ENCODE data around the gene KIAA1217.

KIAA1217 gene

DNA sequence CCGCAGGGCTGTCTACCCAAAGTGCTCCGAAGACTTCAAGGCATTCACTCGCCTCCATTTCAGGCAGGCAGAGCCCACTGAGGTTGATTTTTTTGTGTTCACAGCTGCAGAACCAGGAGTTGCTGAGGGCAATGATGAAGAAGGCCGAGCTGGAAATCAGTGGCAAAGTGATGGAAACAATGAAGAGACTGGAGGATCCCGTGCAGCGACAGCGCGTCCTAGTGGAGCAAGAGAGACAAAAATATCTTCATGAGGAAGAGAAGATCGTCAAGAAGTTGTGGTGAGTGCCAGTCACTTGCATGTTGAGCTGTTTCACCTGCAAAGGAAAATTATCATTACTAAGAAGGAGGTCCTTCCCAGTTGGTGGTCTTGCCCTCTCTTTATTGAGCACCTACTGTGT, 304.2 kb downstream of the KIAA1217 start:
- peak; percentile 26 for DNase-seq (ENCODE audit: low read depth)
- in situ Hi-C loops (cut with HindIII; ENCODE audit: low sequenced_read_pairs) = loop anchor here (25.0 kb wide), 1 partner anchor 526 kb away; no protein-coding TSS in a partner anchor
- H3K4me3 ChIP-seq (ENCODE audit: low read depth, low read length) = no peak overlapping the region
- TF ChIP-seq, protein P1, sequence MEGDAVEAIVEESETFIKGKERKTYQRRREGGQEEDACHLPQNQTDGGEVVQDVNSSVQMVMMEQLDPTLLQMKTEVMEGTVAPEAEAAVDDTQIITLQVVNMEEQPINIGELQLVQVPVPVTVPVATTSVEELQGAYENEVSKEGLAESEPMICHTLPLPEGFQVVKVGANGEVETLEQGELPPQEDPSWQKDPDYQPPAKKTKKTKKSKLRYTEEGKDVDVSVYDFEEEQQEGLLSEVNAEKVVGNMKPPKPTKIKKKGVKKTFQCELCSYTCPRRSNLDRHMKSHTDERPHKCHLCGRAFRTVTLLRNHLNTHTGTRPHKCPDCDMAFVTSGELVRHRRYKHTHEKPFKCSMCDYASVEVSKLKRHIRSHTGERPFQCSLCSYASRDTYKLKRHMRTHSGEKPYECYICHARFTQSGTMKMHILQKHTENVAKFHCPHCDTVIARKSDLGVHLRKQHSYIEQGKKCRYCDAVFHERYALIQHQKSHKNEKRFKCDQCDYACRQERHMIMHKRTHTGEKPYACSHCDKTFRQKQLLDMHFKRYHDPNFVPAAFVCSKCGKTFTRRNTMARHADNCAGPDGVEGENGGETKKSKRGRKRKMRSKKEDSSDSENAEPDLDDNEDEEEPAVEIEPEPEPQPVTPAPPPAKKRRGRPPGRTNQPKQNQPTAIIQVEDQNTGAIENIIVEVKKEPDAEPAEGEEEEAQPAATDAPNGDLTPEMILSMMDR (IDR thresholded peaks at IDR 0.05; ENCODE audit: low read depth, low read length, missing control alignments) = peak; percentile 57

DNA sequence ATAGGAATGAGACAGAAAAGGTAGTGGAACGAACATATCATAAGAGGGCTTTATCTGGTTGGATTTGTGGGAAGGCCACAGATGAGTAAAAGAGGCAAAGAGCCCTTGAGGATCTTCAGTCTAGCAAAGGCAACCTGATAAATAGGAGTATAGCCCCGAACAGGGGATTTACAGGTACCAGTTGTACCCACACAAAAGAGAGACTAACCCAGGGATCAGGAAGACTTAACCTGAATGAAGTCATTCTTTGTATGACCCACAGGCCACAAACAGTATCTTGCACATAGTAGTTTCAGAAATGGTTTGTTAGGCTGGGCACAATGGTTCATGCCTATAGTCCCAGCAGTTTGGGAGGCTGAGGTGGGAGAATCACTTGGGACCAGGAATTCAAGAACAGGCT, 306.5 kb downstream of the KIAA1217 start:
- in situ Hi-C loops (cut with HindIII; ENCODE audit: low sequenced_read_pairs) = loop anchor here (25.0 kb wide), 1 partner anchor 528 kb away; no protein-coding TSS in a partner anchor
- TF ChIP-seq, protein P1 (IDR thresholded peaks at IDR 0.05; ENCODE audit: low read depth, low read length, missing control alignments) = no peak
- no peak overlapping the region for H3K4me3 ChIP-seq (ENCODE audit: low read depth, low read length)
- DNase-seq (ENCODE audit: low read depth) = no peak

DNA sequence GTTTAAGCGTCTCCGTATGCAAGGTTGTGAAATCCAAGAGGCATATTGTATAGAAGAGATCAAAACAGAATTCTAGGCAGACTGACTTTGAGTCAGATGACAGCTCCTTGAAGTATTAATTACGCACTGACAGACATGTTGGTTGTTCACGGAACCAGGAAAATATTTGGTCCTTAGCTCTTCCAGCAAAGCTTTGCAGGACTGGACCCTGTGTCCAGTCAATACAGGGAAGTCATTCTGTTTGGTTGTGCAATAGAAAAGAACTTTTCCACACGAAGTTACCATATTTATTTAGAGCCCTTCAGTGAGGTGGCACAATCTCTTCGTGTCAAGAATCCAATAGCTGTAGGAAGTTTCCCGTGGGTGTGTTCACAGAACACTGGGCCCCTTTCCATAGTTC, 309.5 kb downstream of the KIAA1217 start:
- in situ Hi-C loops (cut with HindIII; ENCODE audit: low sequenced_read_pairs) = loop anchor here (25.0 kb wide), 1 partner anchor 531 kb away; no protein-coding TSS in a partner anchor

DNA sequence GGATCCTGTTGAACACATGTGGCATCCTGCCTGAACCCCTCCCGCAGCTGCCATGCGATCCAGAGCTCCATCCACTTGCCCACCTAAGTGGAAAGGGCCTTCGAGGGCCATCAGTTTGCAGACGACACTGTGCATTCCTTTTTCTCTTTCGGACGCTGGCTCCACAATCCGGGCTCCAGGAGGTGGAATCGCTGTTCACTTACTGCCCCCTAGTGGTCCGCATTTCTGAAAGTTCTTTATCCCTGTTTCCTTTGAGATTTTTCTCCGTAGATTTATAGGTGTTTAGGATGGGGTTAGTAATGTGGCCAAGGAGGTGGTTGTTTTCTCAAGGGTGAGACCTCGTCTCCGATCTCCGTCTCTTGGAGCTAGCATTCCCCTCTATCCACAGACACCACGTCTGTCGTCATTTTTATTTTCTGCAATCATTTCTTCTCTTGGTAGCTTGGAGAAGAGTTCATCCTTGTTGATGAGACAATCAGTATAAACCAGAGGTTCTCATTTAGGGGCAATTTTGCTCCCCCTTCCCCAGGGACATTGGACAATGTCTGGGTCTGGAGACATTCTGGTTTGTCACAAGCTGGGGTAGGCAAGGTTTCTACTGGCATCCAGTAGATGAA, 310.2 kb downstream of the KIAA1217 start:
- H3K4me3 ChIP-seq (ENCODE audit: low read depth, low read length) = no peak overlapping the region
- peak; percentile 43 for DNase-seq (ENCODE audit: low read depth)
- TF ChIP-seq, protein P1 (IDR thresholded peaks at IDR 0.05; ENCODE audit: low read depth, low read length, missing control alignments) = peak; percentile 75
- in situ Hi-C loops (cut with HindIII; ENCODE audit: low sequenced_read_pairs) = loop anchor here (25.0 kb wide), 1 partner anchor 532 kb away; no protein-coding TSS in a partner anchor

More for the DNA sequence above, 309.5 kb downstream of the KIAA1217 start:
- H3K4me3 ChIP-seq (ENCODE audit: low read depth, low read length) = no peak overlapping the region
- TF ChIP-seq, protein P1 (IDR thresholded peaks at IDR 0.05; ENCODE audit: low read depth, low read length, missing control alignments) = no peak
- DNase-seq (ENCODE audit: low read depth) = no peak

DNA sequence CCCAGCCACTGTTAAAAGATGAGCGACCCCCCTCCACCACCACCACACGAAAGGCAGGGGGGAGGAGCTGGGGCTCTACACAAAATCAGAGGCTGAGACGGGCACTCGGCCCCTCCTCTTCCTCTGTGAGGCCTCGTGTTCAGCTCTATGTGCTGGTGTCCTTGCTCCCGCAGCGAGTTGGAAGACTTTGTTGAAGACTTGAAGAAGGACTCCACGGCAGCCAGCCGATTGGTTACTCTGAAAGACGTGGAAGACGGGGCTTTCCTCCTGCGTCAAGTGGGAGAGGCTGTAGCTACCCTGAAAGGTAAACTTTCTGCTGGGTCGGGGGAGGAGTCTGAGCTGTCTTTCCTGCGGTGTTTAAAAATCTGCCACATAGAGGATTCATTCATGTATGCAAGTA, 311.0 kb downstream of the KIAA1217 start:
- DNase-seq (ENCODE audit: low read depth) = no peak
- in situ Hi-C loops (cut with HindIII; ENCODE audit: low sequenced_read_pairs) = loop anchor here (25.0 kb wide), 1 partner anchor 533 kb away; no protein-coding TSS in a partner anchor
- no peak overlapping the region for H3K4me3 ChIP-seq (ENCODE audit: low read depth, low read length)
- TF ChIP-seq, protein P1 (IDR thresholded peaks at IDR 0.05; ENCODE audit: low read depth, low read length, missing control alignments) = no peak

DNA sequence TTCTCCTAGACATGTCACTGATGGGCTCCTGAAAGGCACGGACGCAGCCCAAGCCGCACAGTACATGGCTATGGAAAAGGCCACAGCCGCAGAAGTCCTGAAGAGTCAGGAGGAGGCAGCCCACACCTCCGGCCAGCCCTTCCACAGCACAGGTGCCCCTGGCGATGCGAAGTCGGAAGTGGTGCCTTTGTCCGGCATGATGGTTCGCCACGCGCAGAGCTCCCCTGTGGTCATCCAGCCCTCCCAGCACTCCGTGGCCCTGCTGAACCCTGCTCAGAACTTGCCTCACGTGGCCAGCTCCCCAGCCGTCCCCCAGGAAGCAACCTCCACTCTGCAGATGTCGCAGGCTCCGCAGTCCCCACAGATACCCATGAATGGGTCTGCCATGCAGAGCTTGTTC, 315.4 kb downstream of the KIAA1217 start:
- in situ Hi-C loops (cut with HindIII; ENCODE audit: low sequenced_read_pairs) = loop anchor here (25.0 kb wide), 1 partner anchor 537 kb away; no protein-coding TSS in a partner anchor
- no peak for DNase-seq (ENCODE audit: low read depth)
- TF ChIP-seq, protein P1 (IDR thresholded peaks at IDR 0.05; ENCODE audit: low read depth, low read length, missing control alignments) = no peak
- no peak overlapping the region for H3K4me3 ChIP-seq (ENCODE audit: low read depth, low read length)

Measured in astrocyte of the cerebellum (primary cell).